GM12892 (cell line): ENCODE data around the gene IL6R.

ENCODE experiments used
- POLR2A ChIP-seq: IDR thresholded peaks from 2 replicates; pipeline ENCODE4 v1.6.1; 2011; ENCODE audit warnings: low read depth, low read length, control low read depth
- POLR2AphosphoS5 ChIP-seq: IDR thresholded peaks from 2 replicates; pipeline ENCODE4 v1.6.1; 2011; ENCODE audit warnings: low read depth, low read length, control low read depth

- no peak for TF ChIP-seq POLR2AphosphoS5
- no peak for TF ChIP-seq POLR2A
Observed at GRCh38 chr1:154440036-154440804, 35.1 kb downstream of the IL6R start.
